Putamen (tissue), 1 donor: Measurements from ENCODE around the gene NAXE.
"Not testable (repeated sequence)": the region's sequence is repeated elsewhere in the genome, so short reads cannot be mapped to it uniquely, and the experiment has no call there.

Source experiments
- DNase-seq: peaks from one replicate; pipeline ENCODE4 v3.0.0-alpha.2; 2016; ENCODE audit warnings: low spot score

NAXE gene

DNA sequence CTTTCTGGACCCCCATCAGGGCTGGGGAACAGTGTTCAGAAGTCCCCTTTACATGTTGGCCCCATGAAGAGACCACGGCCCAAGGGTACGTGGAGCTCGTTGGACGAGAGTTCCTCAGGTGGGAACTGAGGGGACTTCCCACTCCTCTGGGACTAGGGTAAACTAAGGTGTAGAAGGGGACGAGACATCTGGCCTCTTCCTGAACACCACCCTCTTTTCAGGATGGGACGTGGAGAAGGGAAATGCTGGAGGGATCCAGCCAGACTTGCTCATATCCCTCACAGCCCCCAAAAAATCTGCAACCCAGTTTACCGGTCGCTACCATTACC is 2.0 kb downstream of the NAXE start:
- no peak for DNase-seq

DNA sequence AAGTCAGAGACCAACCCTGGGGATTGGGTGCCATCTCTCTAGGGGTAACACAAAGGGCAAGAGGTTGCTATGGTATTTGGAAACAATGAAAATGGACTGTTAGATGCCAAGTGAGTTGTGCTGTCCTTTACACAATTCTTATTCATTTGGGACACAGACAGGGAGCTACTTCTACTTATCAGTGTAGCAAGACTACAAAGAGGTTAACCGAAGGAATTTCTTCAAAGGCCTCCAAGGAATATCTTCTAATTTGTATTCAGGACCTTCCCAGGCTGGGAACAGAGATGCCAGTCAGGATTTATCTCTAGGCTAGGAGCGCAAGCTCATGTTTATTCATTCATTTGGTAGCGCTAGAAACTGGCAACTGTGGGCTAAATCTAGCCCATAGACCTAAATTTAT is 2.6 kb downstream of the NAXE start:
- DNase-seq = no peak

DNA sequence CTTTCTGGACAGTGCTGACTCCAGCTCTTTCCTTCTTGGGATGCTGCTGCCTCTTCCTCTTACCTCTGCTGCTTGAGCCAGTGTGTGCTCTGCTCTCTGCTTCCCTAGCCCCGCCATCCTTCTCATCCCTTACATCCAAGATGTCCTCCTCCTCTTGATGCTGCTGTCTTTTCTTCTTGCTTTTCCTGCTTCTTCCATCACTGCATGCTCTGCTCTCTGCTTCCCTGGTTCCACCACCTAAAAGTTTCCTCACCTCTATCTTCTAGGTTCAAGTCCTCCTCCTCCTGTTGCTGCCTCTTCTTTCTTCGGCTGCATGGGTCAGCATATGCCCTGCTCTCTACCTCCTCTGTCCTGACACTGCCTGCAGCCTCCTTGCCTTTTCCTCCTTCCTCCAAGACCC is 3.4 kb downstream of the NAXE start:
- no peak for DNase-seq

DNA sequence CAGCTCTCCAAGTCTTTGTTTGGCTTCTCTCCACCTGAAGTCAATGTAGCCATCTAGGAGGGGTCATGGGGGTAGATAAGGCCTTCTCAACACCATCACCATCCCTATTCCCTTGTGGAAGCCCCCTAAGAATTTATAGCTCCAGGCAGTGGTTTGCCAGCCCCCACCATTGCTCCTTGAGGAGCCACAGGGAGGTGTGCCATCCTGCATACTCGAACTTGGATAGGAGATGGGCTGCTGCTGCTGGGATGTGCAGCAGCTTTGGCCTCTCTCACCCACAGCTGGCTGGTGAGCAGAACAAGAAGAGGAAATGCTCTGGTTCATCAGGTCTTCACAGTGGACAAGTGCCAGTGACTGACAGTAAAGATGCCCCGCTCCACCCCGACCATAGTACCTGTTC is 4.8 kb downstream of the NAXE start:
- DNase-seq = no peak

DNA sequence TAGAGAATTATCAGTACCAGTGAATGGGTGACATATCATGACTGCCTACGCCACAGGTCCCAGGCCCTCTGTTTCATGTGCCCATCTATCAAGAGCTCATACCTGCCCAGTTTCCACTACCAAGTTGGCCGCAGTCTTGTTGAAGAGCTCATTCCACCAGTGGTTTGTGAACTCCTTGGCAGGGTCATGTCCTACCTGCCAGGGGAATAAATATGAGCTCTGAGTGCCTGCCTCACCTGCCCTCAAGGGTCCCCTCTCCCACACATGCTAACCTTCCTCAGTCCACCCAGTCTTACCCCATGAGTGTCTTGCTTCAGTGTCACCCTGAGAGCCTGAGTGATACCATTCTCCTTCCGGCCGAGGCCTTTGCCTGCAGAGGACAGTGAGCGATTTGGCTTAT is 6.5 kb downstream of the NAXE start:
- no peak for DNase-seq

DNA sequence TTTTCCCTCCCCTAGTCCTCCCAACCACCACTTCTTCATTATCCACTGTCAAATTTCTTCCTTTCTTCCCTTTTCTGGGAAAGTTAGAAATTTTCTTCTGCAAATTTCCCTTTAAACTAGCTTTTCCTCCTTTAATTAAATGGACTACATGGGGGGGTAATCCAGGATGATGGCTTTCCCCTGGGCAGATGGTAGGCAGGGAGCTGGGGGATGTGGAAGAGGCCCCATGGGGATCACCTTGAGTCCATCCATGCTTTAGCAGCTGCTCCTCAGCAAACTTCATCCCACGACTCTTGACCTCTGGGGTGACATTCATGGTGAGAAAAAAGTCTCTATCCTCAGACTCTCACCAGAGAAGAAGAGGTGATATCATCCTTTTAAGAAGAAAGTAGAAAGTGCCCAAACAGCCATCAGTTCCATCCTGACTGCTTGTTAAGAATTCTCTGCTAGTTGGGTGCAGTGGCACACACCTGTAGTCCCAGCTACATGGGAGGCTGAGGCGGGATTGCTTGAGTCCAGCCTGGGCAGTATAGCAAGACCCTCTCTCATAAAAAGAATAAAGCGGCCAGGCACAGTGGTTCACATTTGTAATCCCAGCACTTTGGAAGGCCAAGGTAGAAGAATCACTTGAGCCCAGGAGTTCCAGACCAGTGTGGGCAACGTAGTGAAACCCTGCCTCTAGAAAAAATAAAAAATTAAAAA is 7.3 kb downstream of the NAXE start:
- DNase-seq = no peak

DNA sequence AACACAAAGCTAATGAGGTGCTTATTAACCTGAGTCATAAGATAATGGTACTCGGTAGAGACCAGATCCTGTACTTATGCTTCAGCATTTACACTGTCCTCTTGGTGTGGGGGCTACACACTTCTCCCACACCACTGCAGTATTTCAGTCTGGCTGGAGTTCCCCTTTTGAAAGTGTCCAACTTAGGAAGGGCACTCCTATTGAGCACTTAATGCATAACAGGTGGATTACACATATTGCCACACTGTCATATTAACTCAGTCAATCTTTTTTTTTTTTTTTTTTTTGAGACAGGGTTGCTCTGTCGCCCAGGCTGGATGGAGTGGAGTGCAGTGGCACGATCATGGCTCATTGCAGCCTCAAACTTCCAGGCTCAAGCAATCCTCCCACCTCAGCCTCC is 8.2 kb downstream of the NAXE start:
- DNase-seq = no peak

DNA sequence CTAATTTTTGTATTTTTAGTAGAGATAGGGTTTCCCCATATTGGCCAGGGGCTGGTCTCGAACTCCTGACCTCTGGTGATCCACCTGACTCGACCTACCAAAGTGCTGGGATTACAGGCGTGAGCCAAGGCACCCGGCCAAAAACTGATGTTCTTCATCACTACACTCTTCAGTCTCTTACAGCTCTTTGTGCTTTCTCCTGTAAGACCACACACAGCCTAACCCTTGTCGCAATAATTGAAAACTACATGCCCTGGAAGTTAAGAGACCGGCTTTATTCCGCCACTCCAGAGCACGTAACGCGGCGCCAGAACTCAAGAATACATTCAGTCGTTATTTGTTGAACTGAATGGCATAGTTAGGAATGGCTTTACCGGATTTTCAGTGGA is 9.2 kb downstream of the NAXE start:
- DNase-seq = no peak

DNA sequence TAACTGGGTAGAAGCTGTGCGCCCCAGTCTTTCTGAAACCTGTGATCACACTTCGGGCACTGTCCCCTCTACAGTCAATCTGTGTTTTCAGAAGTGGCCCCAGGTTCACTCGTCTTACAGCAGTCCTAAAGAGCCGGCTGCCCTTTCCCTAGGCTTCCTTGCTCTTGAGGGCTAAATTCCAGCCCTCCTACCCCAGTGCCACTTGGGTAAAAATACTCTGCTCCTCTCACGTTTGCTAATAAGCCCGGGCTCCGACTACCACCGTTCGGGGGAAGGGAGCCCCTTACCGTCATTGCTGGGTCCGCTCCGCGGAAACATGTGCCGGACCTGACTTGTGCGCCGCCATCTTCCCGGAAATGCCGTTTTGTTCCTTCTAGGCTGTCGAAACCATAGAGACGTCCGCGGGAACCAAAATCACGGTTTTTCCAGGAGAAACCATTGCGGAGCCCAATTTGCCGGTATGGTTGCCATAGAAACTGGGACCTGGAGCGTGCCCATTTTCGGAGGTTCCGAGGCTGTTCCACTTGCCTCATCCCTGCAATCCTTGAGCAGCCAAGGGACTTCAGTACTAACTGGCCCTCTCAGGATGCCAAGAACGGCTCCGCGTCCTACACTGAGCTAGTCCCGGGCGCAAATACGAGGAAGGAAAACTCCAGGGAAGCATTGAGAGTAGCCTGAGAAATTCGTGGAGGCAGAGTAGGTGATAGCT is 9.7 kb downstream of the NAXE start, which contains the start of gene GPATCH4:
TSS of gene GPATCH4 (minus strand) at position 358 of the 709 bp plus-strand sequence.
- peak; percentile 87 for DNase-seq

DNA sequence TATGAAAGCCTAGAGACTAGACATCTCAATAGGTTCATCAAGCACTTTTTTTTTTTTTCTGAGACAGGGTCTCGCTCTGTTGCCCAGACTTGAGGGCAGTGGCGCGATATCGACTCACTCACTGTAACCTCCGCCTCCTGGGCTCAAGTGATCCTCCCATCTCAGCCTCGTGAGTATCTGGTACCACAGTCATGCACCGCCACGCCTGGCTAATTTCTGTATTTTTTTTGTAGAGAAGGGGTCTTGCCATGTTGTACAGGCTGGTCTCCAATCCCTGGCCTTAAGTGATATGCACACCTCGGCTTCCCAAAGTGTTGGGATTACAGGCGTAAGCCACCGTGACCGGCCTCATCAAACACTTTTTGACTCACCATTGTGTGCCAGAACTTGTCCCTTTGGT is 10.3 kb downstream of the NAXE start:
- no peak for DNase-seq

DNA sequence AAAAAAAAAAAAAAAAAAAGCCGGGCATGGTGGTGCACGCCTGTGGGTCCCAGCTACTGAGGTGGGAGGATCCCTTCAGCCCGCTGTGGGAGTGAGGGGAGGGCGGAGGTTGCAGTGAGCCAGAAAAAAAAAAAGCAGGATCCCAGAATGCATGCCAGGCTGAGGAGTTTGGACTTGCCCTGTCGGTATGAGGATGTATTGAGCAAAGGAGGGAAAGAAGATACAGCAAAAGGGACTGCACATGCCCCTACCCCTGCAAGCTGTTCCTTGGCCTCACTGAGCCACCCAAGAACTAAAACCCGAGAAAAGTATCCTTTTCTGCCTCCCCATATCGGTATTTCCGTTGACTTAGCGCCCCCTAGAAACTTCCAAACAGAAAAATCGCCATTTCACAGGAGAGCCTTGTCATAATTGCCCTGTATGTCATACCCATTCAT is 11.0 kb downstream of the NAXE start:
- no peak for DNase-seq

DNA sequence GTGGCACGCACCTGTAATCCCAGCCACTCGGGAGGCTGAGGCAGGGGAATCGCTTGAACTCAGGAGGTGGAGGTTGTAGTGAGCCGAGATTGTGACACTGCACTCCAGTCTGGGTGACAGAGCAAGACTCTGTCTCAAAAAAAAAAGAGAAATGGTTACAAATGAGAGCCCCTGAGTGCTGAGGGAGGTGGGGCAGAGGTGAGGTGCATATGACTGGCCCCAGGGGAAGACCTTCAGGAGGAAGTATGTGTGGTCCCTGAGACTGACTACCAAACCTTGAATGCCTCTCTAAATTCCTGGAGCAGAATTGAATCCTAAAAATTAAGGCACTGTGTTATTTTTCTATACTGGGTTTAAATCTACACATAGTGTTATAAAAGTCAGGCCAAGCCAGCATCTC is 15.8 kb downstream of the NAXE start:
- not testable (repeated sequence) for DNase-seq

DNA sequence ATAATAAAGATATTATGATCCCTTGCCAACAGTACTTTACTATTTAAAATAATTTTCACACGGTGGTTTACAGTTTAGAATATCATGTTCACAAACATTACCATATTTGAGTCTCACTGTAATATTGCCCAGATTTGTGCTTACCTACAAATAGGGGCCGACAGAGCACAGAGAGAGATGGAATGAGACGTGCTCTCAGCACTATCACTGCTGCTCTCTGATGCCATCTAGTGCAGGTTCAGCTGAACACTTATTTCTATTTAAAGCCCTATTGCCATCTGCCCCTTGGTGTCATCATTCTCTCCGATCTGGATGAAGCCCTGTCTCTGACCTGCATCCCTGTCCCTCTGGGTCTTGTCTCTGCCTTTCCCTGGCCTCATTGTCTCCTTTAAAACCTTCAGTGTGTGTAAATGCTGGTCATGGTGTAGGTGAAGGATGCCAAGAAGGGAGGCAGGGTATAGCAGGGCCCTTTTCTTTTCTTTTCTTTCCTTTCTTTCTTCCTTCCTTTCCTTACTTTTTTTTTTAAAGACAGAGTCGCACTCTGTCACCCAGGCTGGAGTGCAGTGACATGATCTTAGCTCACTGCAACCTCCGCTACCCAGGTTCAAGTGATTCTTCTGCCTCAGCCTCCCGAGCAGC is 16.6 kb downstream of the NAXE start:
- peak; percentile 81 for DNase-seq

DNA sequence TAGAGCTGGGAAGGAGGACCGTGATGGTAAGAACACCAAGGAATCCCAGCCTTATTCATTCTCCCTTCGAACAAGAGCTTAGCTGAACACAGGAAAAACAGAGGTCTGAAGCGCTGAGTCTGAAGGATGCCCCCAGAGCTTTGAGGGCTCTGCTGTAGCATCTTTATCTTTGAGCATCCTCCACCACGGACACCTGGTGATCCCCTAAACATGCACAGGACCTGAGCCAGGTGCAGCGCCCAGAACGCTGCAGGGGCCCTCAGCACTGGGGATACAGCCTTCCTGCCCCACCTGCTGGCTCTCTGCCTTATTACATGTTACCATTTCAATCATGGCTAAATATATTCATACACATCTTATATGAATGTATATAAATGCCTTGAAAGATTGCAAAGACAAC is 17.4 kb downstream of the NAXE start:
- DNase-seq = no peak

DNA sequence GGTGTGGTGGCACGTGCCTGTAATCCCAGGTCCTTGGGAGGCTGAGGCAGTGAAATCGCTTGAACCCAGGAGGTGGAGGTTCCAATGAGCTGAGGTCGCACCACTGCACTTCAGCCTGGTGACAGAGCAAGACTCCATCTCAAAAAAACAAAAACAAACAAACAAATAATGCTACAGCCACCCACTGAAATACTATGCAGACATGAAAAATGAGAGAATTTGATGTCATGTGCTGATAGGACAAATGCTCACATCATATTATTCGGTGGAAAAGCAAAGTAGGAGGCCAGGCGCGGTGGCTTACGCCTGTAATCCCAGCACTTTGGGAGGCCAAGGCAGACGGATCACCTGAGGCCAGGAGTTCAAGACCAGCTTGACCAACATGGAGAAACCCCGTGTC is 18.5 kb downstream of the NAXE start:
- DNase-seq = not testable (repeated sequence)

DNA sequence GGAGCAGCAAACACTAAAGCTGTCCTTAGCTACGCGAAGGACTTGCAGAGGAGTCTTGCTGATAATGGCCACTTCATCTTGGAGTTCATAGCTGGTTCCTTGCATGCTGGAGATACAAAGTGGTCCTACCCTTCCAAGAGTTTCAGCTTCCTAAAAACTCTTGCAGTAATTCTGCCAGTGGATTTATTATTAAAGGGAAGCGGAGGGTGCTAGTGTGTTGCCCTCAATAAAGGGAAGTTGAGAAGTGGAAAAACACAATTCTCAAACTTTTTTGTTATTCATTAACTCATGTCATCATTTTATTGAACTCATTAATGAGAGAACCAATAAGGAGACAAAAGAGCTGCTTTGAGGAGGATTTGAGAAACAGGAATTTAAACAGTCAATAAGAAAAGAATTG is 21.1 kb downstream of the NAXE start:
- no peak for DNase-seq

DNA sequence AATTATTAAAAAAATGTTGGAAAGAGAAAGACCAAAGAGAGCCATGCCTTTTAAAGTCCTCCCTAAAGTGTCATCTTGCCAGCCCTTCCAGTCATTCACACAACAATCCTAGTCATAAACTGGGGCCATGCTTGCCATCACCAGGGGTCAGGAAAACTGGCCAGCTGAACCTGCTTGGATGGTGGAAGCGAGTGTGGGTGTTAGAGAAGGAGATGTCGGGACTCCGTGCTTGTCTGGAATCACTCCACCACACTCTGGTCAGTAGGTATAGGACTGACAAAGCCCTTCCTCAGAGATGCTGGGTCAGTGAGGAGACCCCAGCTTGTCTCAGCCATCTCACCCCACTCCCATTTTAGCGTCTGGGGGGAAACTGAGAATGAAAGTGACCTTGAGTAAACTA is 24.4 kb downstream of the NAXE start:
- no peak for DNase-seq

DNA sequence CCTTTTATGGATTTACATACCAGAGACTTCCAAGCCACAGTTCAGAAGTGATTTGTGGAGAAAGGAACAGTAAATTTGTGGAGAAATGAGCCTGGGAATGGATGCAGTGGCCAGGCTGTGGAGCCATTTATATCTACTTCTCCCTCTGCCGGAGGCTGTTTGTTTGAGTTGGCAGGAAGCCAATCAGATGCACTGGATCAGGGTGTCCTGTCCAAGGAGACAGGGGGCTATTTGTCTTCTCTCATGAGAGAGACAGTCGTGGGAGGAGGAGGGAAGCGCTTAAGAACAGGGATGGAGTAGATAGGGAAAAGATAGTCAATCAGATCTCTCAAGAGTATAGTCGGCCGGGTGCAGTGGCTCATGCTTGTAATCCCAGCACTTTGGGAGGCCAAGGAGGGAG is 24.9 kb downstream of the NAXE start:
- peak; percentile 88 for DNase-seq

DNA sequence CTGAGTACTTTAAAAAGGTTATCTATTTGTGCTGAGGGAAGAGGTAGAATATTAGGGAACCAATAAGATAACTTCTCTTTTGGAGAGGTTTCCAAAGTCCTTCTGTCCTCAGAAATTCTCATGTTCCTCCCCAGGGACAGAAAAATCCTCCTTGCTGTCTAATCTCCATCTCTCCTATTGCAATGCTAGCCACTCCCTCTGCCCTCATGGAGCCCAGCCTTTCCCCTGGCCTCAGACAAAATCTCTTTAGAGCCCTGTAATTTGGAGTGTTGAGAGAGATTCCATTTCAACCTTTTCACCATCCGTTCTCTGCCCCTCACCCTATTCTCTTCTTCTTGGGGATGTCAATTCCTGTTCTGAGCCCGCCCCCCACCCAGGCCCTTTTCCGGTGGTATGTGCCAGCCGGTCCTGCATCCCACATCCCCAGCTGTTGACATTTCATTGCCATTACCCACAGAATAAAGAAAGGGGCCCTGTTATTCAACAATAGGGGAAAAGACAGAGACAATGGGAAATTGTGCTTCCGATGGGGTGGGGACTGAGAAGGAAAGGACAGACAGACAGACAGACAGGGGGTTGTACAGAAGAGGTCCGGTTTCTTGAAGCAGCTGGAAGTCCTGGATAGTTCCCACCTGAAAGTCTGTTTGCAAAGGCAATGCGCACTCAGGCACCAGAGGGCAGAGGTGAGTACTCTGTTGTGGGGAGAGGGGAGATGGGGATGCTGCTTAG is 27.4 kb downstream of the NAXE start, which contains the start of gene HAPLN2:
TSS of gene HAPLN2 (plus strand) at position 563 of the 729 bp plus-strand sequence. CDS start 4,076 bp downstream, outside the sequence.
- DNase-seq = peak; percentile 84

DNA sequence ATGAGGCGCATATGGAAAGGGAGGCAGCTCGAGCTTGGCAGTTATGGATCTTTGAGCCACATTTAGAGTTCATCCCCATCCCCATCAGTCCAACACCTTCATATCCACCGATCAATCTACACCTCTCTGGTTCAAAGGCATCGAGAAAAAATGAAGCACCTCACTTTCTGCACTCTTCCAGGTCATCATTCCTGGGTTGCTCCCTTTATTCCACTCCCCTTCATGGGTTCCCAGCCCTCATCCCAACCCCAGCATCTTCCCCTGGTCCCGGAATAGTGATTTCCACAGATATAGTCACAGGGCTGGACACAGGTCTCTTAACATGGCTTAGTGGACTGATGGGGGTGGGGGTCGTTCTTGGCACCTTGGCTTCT is 28.0 kb downstream of the NAXE start:
- no peak for DNase-seq

DNA sequence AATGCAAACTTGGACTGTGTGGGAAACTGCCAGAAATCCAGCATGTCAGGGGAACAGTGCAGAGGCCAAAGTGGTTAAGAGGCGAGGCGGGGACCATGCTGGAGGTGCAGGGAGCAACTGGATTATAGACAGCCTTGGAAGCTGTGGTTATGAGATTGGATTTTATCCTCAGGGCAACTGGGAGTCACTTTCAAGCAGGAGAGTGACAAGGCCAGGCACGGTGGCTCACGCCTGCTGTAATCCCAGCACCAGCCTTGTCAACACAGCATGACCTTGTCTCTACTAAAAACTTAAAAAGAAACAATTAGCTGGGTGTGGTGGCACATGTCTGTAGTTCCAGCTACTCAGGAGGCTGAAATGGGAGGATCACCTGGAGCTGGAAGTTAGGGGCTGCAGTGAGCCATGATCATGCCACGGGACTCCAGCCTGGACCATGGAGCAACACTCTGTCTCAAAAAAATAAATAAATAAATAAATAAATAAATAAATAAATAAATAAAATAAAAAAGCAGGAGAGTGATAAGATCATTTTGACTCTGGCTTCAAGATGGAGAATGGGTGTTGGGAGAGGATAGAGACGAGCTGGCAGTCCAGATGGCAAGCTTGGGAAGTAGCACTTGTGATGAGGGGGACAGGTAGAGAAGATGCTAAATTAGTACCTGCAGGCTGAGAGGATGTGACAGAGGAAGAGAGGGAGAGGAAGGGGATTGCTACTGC is 31.2 kb downstream of the NAXE start:
- DNase-seq = no peak
